Testis (tissue), 2 donors: ENCODE measurements around the gene PNLIPRP3.

ENCODE experiments used
- POLR2A ChIP-seq: fragments of 450-650 bp; IDR thresholded peaks from one replicate; pipeline ENCODE4 v1.6.1; 2017; ENCODE audit warnings: antibody characterized with exemption, mild to moderate bottlenecking, moderate library complexity
- TF ChIP-seq, protein P1 (sequence below), 3 experiments: fragments of 450-650 bp in 2 of 3; fragments of 200-600 bp in 1 of 3; sonication (generic) in 1 of 3; IDR thresholded peaks; one replicate each; pipeline ENCODE4 v1.5.1; 2016 to 2019; ENCODE audit warnings: antibody characterized with exemption in 3 of 3, mild to moderate bottlenecking in 2 of 3, moderate library complexity in 1 of 3

- TF ChIP-seq, protein P1, sequence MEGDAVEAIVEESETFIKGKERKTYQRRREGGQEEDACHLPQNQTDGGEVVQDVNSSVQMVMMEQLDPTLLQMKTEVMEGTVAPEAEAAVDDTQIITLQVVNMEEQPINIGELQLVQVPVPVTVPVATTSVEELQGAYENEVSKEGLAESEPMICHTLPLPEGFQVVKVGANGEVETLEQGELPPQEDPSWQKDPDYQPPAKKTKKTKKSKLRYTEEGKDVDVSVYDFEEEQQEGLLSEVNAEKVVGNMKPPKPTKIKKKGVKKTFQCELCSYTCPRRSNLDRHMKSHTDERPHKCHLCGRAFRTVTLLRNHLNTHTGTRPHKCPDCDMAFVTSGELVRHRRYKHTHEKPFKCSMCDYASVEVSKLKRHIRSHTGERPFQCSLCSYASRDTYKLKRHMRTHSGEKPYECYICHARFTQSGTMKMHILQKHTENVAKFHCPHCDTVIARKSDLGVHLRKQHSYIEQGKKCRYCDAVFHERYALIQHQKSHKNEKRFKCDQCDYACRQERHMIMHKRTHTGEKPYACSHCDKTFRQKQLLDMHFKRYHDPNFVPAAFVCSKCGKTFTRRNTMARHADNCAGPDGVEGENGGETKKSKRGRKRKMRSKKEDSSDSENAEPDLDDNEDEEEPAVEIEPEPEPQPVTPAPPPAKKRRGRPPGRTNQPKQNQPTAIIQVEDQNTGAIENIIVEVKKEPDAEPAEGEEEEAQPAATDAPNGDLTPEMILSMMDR (IDR thresholded peaks at IDR 0.05), result no peak
- TF ChIP-seq POLR2A, result no peak
These were observed at the start of gene PNLIPRP3 for GRCh38 chr10:116427671-116428070.
